DND-41 (cell line): Measurements from ENCODE around the gene EXD3.

Experiments
- ATAC-seq: fragments of 200-7000 bp; cut with Tn5 transposase; 3 replicates; pipeline ENCODE4 v1.9.1; 2021; ENCODE audit warnings: low read depth; ENCODE audit not compliant: insufficient read depth
- DNase-seq: peaks from one replicate; pipeline ENCODE4 v3.0.0-alpha.2; 2020
- H2AFZ ChIP-seq: 2 replicates; pipeline ENCODE4 v1.6.0; 2012; ENCODE audit warnings: low read depth, low read length
- H3K27ac ChIP-seq: 2 replicates; pipeline ENCODE4 v1.5.1; 2012; ENCODE audit warnings: low read length, inconsistent platforms
- H3K27me3 ChIP-seq: fragments of 200-600 bp; sonication (generic); 2 replicates; pipeline ENCODE4 v1.6.0; 2012; ENCODE audit warnings: low read length, mild to moderate bottlenecking, inconsistent platforms; ENCODE audit not compliant: insufficient read depth, poor library complexity
- H3K36me3 ChIP-seq: 2 replicates; pipeline ENCODE4 v1.5.1; 2012; ENCODE audit warnings: low read length, inconsistent platforms; ENCODE audit not compliant: insufficient read depth
- H3K4me1 ChIP-seq: 2 replicates; pipeline ENCODE4 v1.5.1; 2012; ENCODE audit warnings: mild to moderate bottlenecking, low read length; ENCODE audit not compliant: insufficient read depth
- H3K4me2 ChIP-seq: 2 replicates; pipeline ENCODE4 v1.6.0; 2012; ENCODE audit warnings: mild to moderate bottlenecking, moderate library complexity, low read length, inconsistent platforms; ENCODE audit not compliant: insufficient read depth
- H3K4me3 ChIP-seq, 2 experiments: fragments of 200-600 bp in 1 of 2; shearing (Covaris generic) in 1 of 2; 2 replicates each; pipeline ENCODE4 v1.5.1; 2012 to 2016; ENCODE audit warnings: inconsistent platforms in 2 of 2, low read length in 2 of 2, mild to moderate bottlenecking in 2 of 2, low read depth in 1 of 2, moderate library complexity in 1 of 2
- H3K79me2 ChIP-seq: 2 replicates; pipeline ENCODE4 v1.6.0; 2012; ENCODE audit warnings: low read length, inconsistent platforms; ENCODE audit not compliant: insufficient read depth
- H3K9ac ChIP-seq: 2 replicates; pipeline ENCODE4 v1.6.0; 2012; ENCODE audit warnings: low read depth, mild to moderate bottlenecking, inconsistent platforms, low read length, moderate library complexity
- H3K9me3 ChIP-seq: 2 replicates; pipeline ENCODE4 v1.5.1; 2012; ENCODE audit warnings: low read length, moderate library complexity, mild to moderate bottlenecking, inconsistent platforms; ENCODE audit not compliant: insufficient read depth, severe bottlenecking
- H4K20me1 ChIP-seq: 2 replicates; pipeline ENCODE4 v1.6.0; 2012; ENCODE audit warnings: low read length; ENCODE audit not compliant: insufficient read depth
- EZH2 ChIP-seq: IDR thresholded peaks from 3 replicates; pipeline ENCODE4 v1.6.1; 2012; ENCODE audit warnings: borderline replicate concordance, low read depth, mild to moderate bottlenecking, moderate library complexity, low read length, inconsistent platforms; ENCODE audit not compliant: severe bottlenecking
- TF ChIP-seq, protein P1 (sequence below): IDR thresholded peaks from 2 replicates; pipeline ENCODE4 v1.5.1; 2012; ENCODE audit warnings: borderline replicate concordance, low read length, moderate library complexity, mild to moderate bottlenecking; ENCODE audit not compliant: poor library complexity, severe bottlenecking; ENCODE audit errors: extremely low read depth

EXD3 gene

DNA sequence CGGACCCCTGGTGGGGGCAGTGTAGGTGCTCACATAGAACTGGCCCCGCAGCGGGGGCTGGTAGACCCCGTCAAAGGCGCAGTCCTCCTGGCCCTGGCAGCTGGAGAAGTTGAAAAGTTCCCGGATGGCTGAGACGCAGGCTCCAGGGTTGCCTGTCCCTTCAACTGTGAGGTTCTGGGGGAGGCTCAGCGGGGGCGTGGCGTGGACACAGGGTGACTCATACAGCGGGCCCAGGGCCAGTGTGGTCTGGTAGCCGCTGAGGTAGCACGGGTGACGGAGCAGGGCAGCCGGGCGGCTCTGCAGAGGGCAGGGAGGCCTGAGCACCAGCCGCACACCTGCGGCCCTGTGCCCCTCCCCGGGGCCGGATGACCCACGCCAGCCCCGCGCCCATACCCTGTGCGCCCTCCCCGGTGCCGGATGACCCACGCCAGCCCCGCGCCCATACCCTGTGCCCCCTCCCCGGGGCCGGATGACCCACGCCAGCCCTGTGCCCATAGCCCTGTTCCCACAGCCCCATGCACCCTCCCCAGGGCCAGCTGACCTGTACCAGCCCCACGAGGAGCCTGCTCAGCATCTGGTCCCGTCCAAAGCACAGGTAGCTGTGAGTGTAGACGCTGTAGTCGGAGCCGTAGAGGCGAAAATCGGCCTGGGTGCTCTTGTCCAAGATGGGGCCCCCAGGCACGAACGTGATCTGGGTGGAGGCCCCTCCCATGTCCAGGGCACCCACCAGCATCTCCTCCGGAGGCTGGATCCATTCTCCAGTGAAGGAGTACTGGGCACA lies 13.2 kb upstream of the EXD3 start:
- ATAC-seq (no peak), DNase-seq (no peak)
- Histone ChIP-seq H3K36me3 (no peaks in the 10 kb centered on the region), H3K79me2 (no peaks in the 10 kb centered on the region), H3K27me3 (no peaks in the 10 kb centered on the region), H3K4me2 (no peak overlapping the region), H3K9me3 (no peaks in the 10 kb centered on the region), H3K4me3 (no peak overlapping the region), H4K20me1 (peaks cover 7% of the 10 kb centered on the region; the same call in 1 of the 2 replicates), H3K27ac (no peak overlapping the region), H3K9ac (no peak overlapping the region), H2AFZ (no peak overlapping the region), H3K4me1 (no peaks in the 10 kb centered on the region)
- TF ChIP-seq, protein P1, sequence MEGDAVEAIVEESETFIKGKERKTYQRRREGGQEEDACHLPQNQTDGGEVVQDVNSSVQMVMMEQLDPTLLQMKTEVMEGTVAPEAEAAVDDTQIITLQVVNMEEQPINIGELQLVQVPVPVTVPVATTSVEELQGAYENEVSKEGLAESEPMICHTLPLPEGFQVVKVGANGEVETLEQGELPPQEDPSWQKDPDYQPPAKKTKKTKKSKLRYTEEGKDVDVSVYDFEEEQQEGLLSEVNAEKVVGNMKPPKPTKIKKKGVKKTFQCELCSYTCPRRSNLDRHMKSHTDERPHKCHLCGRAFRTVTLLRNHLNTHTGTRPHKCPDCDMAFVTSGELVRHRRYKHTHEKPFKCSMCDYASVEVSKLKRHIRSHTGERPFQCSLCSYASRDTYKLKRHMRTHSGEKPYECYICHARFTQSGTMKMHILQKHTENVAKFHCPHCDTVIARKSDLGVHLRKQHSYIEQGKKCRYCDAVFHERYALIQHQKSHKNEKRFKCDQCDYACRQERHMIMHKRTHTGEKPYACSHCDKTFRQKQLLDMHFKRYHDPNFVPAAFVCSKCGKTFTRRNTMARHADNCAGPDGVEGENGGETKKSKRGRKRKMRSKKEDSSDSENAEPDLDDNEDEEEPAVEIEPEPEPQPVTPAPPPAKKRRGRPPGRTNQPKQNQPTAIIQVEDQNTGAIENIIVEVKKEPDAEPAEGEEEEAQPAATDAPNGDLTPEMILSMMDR = no peak
- TF ChIP-seq EZH2 = no peak

DNA sequence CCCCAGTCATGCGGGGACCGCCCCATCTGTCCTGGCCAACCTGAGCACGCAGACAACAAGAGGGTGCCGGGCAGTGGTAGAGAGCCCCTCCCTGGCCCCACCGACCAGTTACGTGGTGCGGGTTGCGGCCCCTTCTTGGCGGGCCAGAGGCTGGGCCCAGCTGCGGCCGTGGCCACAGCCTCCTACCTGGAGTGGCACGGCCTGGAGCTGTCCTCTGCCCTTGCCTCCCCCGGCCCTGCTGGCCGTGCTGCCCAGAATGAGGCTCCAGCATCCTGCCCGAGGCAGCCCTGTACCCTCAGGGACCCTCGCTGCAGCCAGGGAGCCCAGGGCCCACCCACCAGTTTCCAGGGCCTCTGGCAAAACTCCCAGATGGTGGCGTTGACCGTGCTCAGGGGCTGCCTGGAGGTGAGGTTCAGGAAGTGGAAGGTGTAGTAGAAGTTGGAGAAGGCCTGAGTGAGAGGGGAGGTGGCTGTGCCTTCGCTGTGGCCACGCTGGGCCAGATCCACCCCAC lies 12.5 kb upstream of the EXD3 start:
- Histone ChIP-seq H3K27me3 (no peaks in the 10 kb centered on the region), H3K4me3 (no peak overlapping the region), H3K4me2 (no peak overlapping the region), H3K9ac (no peak overlapping the region), H4K20me1 (peaks cover 7% of the 10 kb centered on the region; the same call in 1 of the 2 replicates), H3K27ac (no peak overlapping the region), H3K36me3 (no peaks in the 10 kb centered on the region), H2AFZ (no peak overlapping the region), H3K4me1 (no peaks in the 10 kb centered on the region), H3K79me2 (no peaks in the 10 kb centered on the region), H3K9me3 (no peaks in the 10 kb centered on the region)
- DNase-seq (no peak), ATAC-seq (no peak)
- TF ChIP-seq EZH2 = no peak
- TF ChIP-seq, protein P1 = no peak

DNA sequence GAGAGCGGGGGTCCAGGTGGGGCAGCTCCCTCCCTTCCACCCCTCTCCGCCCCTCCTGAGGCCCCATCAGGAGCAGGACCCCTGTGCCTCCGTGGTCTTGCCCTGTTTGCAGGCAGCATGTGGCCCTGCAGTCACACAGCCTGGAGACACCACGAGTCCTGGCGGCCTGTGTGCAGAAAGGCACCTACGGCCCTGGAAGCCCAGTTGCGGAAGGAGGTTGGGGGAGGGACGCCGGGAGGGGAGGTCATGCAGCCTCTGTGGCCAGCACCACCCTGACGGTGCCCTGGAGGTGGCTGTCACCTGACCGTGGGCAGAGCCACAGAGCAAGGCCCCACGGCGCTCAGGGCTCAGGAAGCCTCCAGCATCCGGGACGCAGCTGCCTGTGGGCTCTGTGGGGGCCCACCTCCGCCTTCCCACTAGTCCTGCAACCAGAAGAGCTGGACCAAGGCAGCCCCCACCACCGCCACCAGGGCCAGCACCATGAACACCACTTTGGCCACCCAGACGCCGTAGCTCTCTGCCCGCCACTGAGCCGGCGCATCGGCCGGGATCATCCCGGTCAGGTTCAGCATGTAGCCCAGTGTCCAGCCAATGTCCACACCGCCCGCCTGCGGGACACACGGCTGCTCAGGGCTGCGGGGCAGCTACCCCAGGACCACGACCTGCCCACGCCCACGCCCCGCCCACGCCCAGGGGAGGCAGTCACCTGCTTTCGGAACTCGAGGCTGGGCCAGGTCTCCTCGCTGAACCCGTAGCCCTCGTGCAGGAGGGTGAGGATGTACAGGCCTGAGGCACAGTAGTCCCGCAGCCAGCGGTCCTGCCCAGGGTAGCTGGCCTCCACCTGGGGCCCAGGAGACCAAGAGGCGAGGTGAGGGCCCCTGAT lies 11.8 kb upstream of the EXD3 start:
- TF ChIP-seq EZH2 = no peak
- TF ChIP-seq, protein P1 = no peak
- no peak overlapping the region for H3K4me2 ChIP-seq

More for the DNA sequence above, 11.8 kb upstream of the EXD3 start:
- no peaks in the 10 kb centered on the region for H3K4me1 ChIP-seq
- peaks cover 7% of the 10 kb centered on the region; the same call in 1 of the 2 replicates for H4K20me1 ChIP-seq
- H3K9me3 ChIP-seq = no peaks in the 10 kb centered on the region
- H3K4me3 ChIP-seq = no peak overlapping the region
- ATAC-seq = no peak
- H3K27me3 ChIP-seq = no peaks in the 10 kb centered on the region
- H3K27ac ChIP-seq = no peak overlapping the region
- no peak for DNase-seq
- no peak overlapping the region for H2AFZ ChIP-seq
- no peak overlapping the region for H3K9ac ChIP-seq
- no peaks in the 10 kb centered on the region for H3K79me2 ChIP-seq
- no peaks in the 10 kb centered on the region for H3K36me3 ChIP-seq
